DLD1 (cell line): ENCODE data around the gene UQCR10.

Experiments
- in situ Hi-C: cut with HindIII; loops from 2 replicates; pipeline ENCODE4 v1.10.0; 2017; ENCODE audit warnings: low sequenced_read_pairs

UQCR10 gene

GRCh38 chr22:29795663-29796062 is 28.5 kb downstream of the UQCR10 start:
- in situ Hi-C loops: loop anchor here (25.0 kb wide), 1 partner anchor 108 kb away; no protein-coding TSS in a partner anchor

GRCh38 chr22:29797351-29797750 is 30.2 kb downstream of the UQCR10 start:
- in situ Hi-C loops: loop anchor here (25.0 kb wide), 1 partner anchor 110 kb away; no protein-coding TSS in a partner anchor

- in situ Hi-C loops: loop anchor here (25.0 kb wide), 1 partner anchor 111 kb away; no protein-coding TSS in a partner anchor
These were observed 31.1 kb downstream of the UQCR10 start for GRCh38 chr22:29798318-29798717.

- in situ Hi-C loops: loop anchor here (25.0 kb wide), 1 partner anchor 112 kb away; no protein-coding TSS in a partner anchor
These were observed 31.6 kb downstream of the UQCR10 start for GRCh38 chr22:29798801-29799200.

- in situ Hi-C loops: loop anchor here (25.0 kb wide), 1 partner anchor 112 kb away; no protein-coding TSS in a partner anchor
These were observed 32.1 kb downstream of the UQCR10 start for GRCh38 chr22:29799217-29799680.

- in situ Hi-C loops: no loop called here
These were observed 34.0 kb downstream of the UQCR10 start for GRCh38 chr22:29801153-29801552.

- in situ Hi-C loops: no loop called here
These were observed 34.6 kb downstream of the UQCR10 start for GRCh38 chr22:29801796-29802195.

GRCh38 chr22:29803190-29803589 is 36.0 kb downstream of the UQCR10 start:
- in situ Hi-C loops: no loop called here

- in situ Hi-C loops: no loop called here
These were observed 37.8 kb downstream of the UQCR10 start for GRCh38 chr22:29804985-29805384.

- in situ Hi-C loops: no loop called here
These were observed 39.0 kb downstream of the UQCR10 start for GRCh38 chr22:29806196-29806595.

- in situ Hi-C loops: no loop called here
These were observed 43.0 kb downstream of the UQCR10 start for GRCh38 chr22:29810216-29810615.

- in situ Hi-C loops: no loop called here
These were observed 44.2 kb downstream of the UQCR10 start for GRCh38 chr22:29811377-29811776.

- in situ Hi-C loops: no loop called here
These were observed 46.0 kb downstream of the UQCR10 start for GRCh38 chr22:29813126-29813525.

- in situ Hi-C loops: no loop called here
These were observed 46.4 kb downstream of the UQCR10 start for GRCh38 chr22:29813563-29813962.

GRCh38 chr22:29814003-29814402 is 46.8 kb downstream of the UQCR10 start:
- in situ Hi-C loops: no loop called here

- in situ Hi-C loops: no loop called here
These were observed 48.4 kb downstream of the UQCR10 start for GRCh38 chr22:29815580-29815979.

GRCh38 chr22:29816128-29816527 is 49.0 kb downstream of the UQCR10 start:
- in situ Hi-C loops: no loop called here

GRCh38 chr22:29816539-29816938 is 49.4 kb downstream of the UQCR10 start:
- in situ Hi-C loops: no loop called here

- in situ Hi-C loops: no loop called here
These were observed 49.8 kb downstream of the UQCR10 start for GRCh38 chr22:29816980-29817379.

- in situ Hi-C loops: no loop called here
These were observed 50.6 kb downstream of the UQCR10 start for GRCh38 chr22:29817724-29818123.

- in situ Hi-C loops: no loop called here
These were observed 52.3 kb downstream of the UQCR10 start for GRCh38 chr22:29819501-29819900.
